Activated CD4-positive, CD25-positive, alpha-beta regulatory T cell treated with anti-CD3 and anti-CD28 coated beads, Interleukin-2, amount 50 U/mL, for 16 hours (primary cell): Measurements from ENCODE around the gene CCDC102B.
"Not testable (repeated sequence)": the region's sequence is repeated elsewhere in the genome, so short reads cannot be mapped to it uniquely, and the experiment has no call there.

Experiments used
- DNase-seq: peaks from one replicate; pipeline ENCODE4 v3.0.0-alpha.2; 2020; ENCODE audit warnings: low read depth, low spot score

CCDC102B gene

GRCh38 chr18:68972176-68972575, 174.3 kb downstream of the CCDC102B start:
- DNase-seq: no peak

GRCh38 chr18:68979737-68980136, 181.9 kb downstream of the CCDC102B start:
- no peak for DNase-seq

GRCh38 chr18:68983126-68983525, 185.2 kb downstream of the CCDC102B start:
- DNase-seq: no peak

GRCh38 chr18:68984342-68984741, 186.5 kb downstream of the CCDC102B start:
- no peak for DNase-seq

GRCh38 chr18:68985172-68985820, 187.4 kb downstream of the CCDC102B start:
- no peak for DNase-seq

- DNase-seq: no peak
These were observed 193.4 kb downstream of the CCDC102B start for GRCh38 chr18:68991286-68991685.

GRCh38 chr18:68992719-68993482, 195.0 kb downstream of the CCDC102B start:
- no peak for DNase-seq

- no peak for DNase-seq
These were observed 197.8 kb downstream of the CCDC102B start for GRCh38 chr18:68995675-68996074.

- DNase-seq: no peak
These were observed 200.0 kb downstream of the CCDC102B start for GRCh38 chr18:68997845-68998244.

GRCh38 chr18:69000366-69000765, 202.5 kb downstream of the CCDC102B start:
- DNase-seq: no peak

- no peak for DNase-seq
These were observed 204.4 kb downstream of the CCDC102B start for GRCh38 chr18:69002233-69002632.

- not testable (repeated sequence) for DNase-seq
These were observed 208.3 kb downstream of the CCDC102B start for GRCh38 chr18:69006212-69006611.

GRCh38 chr18:69008538-69008937, 210.7 kb downstream of the CCDC102B start:
- DNase-seq: no peak

- no peak for DNase-seq
These were observed 223.4 kb downstream of the CCDC102B start for GRCh38 chr18:69021211-69021805.

GRCh38 chr18:69022426-69022825, 224.5 kb downstream of the CCDC102B start:
- no peak for DNase-seq

GRCh38 chr18:69031571-69031970, 233.7 kb downstream of the CCDC102B start:
- DNase-seq: no peak

GRCh38 chr18:69032009-69032408, 234.1 kb downstream of the CCDC102B start:
- no peak for DNase-seq

GRCh38 chr18:69035756-69036155, 237.9 kb downstream of the CCDC102B start:
- DNase-seq: no peak

- DNase-seq: no peak
These were observed 246.3 kb downstream of the CCDC102B start for GRCh38 chr18:69044215-69044614.

- DNase-seq: no peak
These were observed 266.2 kb downstream of the CCDC102B start for GRCh38 chr18:69064063-69064462.

GRCh38 chr18:69067048-69067447, 269.2 kb downstream of the CCDC102B start:
- DNase-seq: no peak

GRCh38 chr18:69071680-69072079, 273.8 kb downstream of the CCDC102B start:
- DNase-seq: no peak

- no peak for DNase-seq
These were observed 284.0 kb downstream of the CCDC102B start for GRCh38 chr18:69081846-69082245.
